Activated CD4-positive, alpha-beta memory T cell treated with anti-CD3 and anti-CD28 coated beads, Interleukin-2, amount 10 ng/mL, durations not matched to agents 7 days and 5 days (primary cell): ENCODE measurements around the gene WFIKKN2. TPM values are rescaled to one million over a fixed set of nuclear protein-coding genes. Genes with fewer than 3 reads are reported as not detected.

Source experiments
- CTCF ChIA-PET: fragments of 350-600 bp; sonication (Branson Sonifier 250); formaldehyde crosslinking; loops from one replicate; lab custom pipeline; 2021; ENCODE audit warnings: antibody characterized with exemption, inconsistent platforms; lab: Charles Lee
- POLR2A ChIA-PET: fragments of 350-600 bp; sonication (Branson Sonifier 250); formaldehyde crosslinking; loops from one replicate; lab custom pipeline; 2021; ENCODE audit warnings: antibody characterized with exemption; lab: Charles Lee
- DNase-seq: peaks from one replicate; pipeline ENCODE4 v3.0.0-alpha.2; 2020
- H3K27ac Mint-ChIP-seq: one replicate; pipeline ENCODE4 v1.8.0; 2021; ENCODE audit warnings: mild to moderate bottlenecking, mixed read lengths
- H3K27me3 Mint-ChIP-seq: one replicate; pipeline ENCODE4 v1.8.0; 2021; ENCODE audit warnings: mixed read lengths
- H3K36me3 Mint-ChIP-seq: one replicate; pipeline ENCODE4 v1.8.0; 2021; ENCODE audit warnings: low read depth, mixed read lengths
- H3K4me1 Mint-ChIP-seq: one replicate; pipeline ENCODE4 v1.8.0; 2021; ENCODE audit warnings: mixed read lengths
- H3K4me3 Mint-ChIP-seq: one replicate; pipeline ENCODE4 v1.8.0; 2021; ENCODE audit warnings: mild to moderate bottlenecking, mixed read lengths
- H3K9me3 Mint-ChIP-seq: one replicate; pipeline ENCODE4 v1.8.0; 2021; ENCODE audit warnings: mixed read lengths
- total RNA-seq, 2 experiments: library from RNA; stranded (reverse); gene quantifications; one replicate each; pipeline ENCODE4 v1.2.3, GENCODE V29; 2021

The WFIKKN2 gene
- total RNA-seq, 2 experiments from 2014 or later: not detected

- CTCF ChIA-PET: interaction anchor here (0.7 kb wide), 1 partner anchor 412 kb away, joined by 3 read pairs; no protein-coding TSS in a partner anchor
- POLR2A ChIA-PET: interaction anchor here (1.4 to 1.7 kb wide), 2 partner anchors 25 to 65 kb away, joined by 3 to 8 read pairs; partner anchors contain the start of gene TOB1
- peaks cover 22% of the 10 kb centered on the region for H3K4me1 Mint-ChIP-seq
- H3K27me3 Mint-ChIP-seq: peaks cover 9% of the 10 kb centered on the region
- H3K4me3 Mint-ChIP-seq: no peak overlapping the region
- DNase-seq: no peak
- H3K9me3 Mint-ChIP-seq: no peaks in the 10 kb centered on the region
- H3K36me3 Mint-ChIP-seq: peaks cover 3% of the 10 kb centered on the region
- no peak overlapping the region for H3K27ac Mint-ChIP-seq
Observed at GRCh38 chr17:50891577-50891989, 56.2 kb downstream of the WFIKKN2 start.

Other genes with a start within 250 kb of the WFIKKN2 start
- under 1 TPM in 1 of 2 experiments, not detected in 1; 0.25 TPM for gene ABCC3, start 200.7 kb upstream of the WFIKKN2 start, total RNA-seq
- gene ANKRD40, start 127.7 kb upstream of the WFIKKN2 start, total RNA-seq: 10 to 100 TPM; 29.8 to 31.1 TPM
- 100 to 1,000 TPM; 133 to 139 TPM for gene LUC7L3, start 116.0 kb upstream of the WFIKKN2 start, total RNA-seq
- gene ANKRD40CL, start 68.1 kb upstream of the WFIKKN2 start, total RNA-seq: not detected
- 100 to 1,000 TPM; 121 to 124 TPM for gene TOB1, start 30.8 kb downstream of the WFIKKN2 start, total RNA-seq